H9 (cell line): ENCODE measurements around the gene TCEA2. TPM values are rescaled to one million over a fixed set of nuclear protein-coding genes. Genes with fewer than 3 reads are reported as not detected.

Source experiments
- DNase-seq: peaks from one replicate; pipeline ENCODE4 v3.0.0-alpha.2; 2017
- H2AFZ ChIP-seq: one replicate; pipeline ENCODE4 v1.6.1; 2013; ENCODE audit warnings: mild to moderate bottlenecking, low read length, control low read depth, moderate library complexity
- H2AK5ac ChIP-seq: 2 replicates; pipeline ENCODE4 v1.6.1; 2013; ENCODE audit warnings: low read length, control low read depth, mixed read lengths; ENCODE audit not compliant: insufficient read length
- H2BK120ac ChIP-seq: one replicate; pipeline ENCODE4 v1.6.1; 2013; ENCODE audit warnings: low read depth, mild to moderate bottlenecking, low read length, control low read depth, inconsistent platforms; ENCODE audit not compliant: poor library complexity, severe bottlenecking
- H2BK12ac ChIP-seq: 2 replicates; pipeline ENCODE4 v1.6.1; 2013; ENCODE audit warnings: low read length, control low read depth, mixed read lengths, low read depth; ENCODE audit not compliant: insufficient read length
- H2BK15ac ChIP-seq: 2 replicates; pipeline ENCODE4 v1.6.1; 2013; ENCODE audit warnings: low read depth, low read length, control low read depth
- H2BK20ac ChIP-seq: one replicate; pipeline ENCODE4 v1.6.1; 2013; ENCODE audit warnings: low read depth, mild to moderate bottlenecking, low read length, control low read depth, inconsistent platforms; ENCODE audit not compliant: poor library complexity, severe bottlenecking
- H2BK5ac ChIP-seq: 2 replicates; pipeline ENCODE4 v1.6.1; 2013; ENCODE audit warnings: low read length, control low read depth, mixed read lengths; ENCODE audit not compliant: insufficient read length
- H3K14ac ChIP-seq: 2 replicates; pipeline ENCODE4 v1.6.1; 2013; ENCODE audit warnings: low read length, control low read depth; ENCODE audit not compliant: insufficient read depth
- H3K18ac ChIP-seq: 2 replicates; pipeline ENCODE4 v1.6.1; 2013; ENCODE audit warnings: low read depth, mild to moderate bottlenecking, mixed read lengths, low read length, control low read depth; ENCODE audit not compliant: insufficient read length
- H3K23ac ChIP-seq: 2 replicates; pipeline ENCODE4 v1.6.1; 2013; ENCODE audit warnings: low read length, control low read depth, mixed read lengths, low read depth; ENCODE audit not compliant: insufficient read length
- H3K23me2 ChIP-seq: 2 replicates; pipeline ENCODE4 v1.6.1; 2013; ENCODE audit warnings: low read depth, mild to moderate bottlenecking, mixed read lengths, low read length, control low read depth; ENCODE audit not compliant: insufficient read length, poor library complexity, severe bottlenecking
- H3K27ac ChIP-seq: 2 replicates; pipeline ENCODE4 v1.5.1; 2013; ENCODE audit warnings: low read length, control low read depth, mixed read lengths, low read depth; ENCODE audit not compliant: insufficient read length
- H3K27me3 ChIP-seq: 2 replicates; pipeline ENCODE4 v1.6.1; 2013; ENCODE audit warnings: low read length, control low read depth, inconsistent platforms; ENCODE audit not compliant: insufficient read depth
- H3K4ac ChIP-seq: 2 replicates; pipeline ENCODE4 v1.6.1; 2013; ENCODE audit warnings: low read depth, mild to moderate bottlenecking, control low read depth, inconsistent platforms, low read length, moderate library complexity
- H3K4me1 ChIP-seq: 2 replicates; pipeline ENCODE4 v1.6.1; 2013; ENCODE audit warnings: low read length, control low read depth, inconsistent platforms; ENCODE audit not compliant: insufficient read depth
- H3K4me2 ChIP-seq: 2 replicates; pipeline ENCODE4 v1.6.1; 2013; ENCODE audit warnings: low read length, control low read depth, mixed read lengths; ENCODE audit not compliant: insufficient read length, insufficient read depth
- H3K56ac ChIP-seq: 2 replicates; pipeline ENCODE4 v1.6.1; 2013; ENCODE audit warnings: low read depth, mild to moderate bottlenecking, mixed read lengths, low read length, control low read depth; ENCODE audit not compliant: insufficient read length
- H3K79me1 ChIP-seq: 2 replicates; pipeline ENCODE4 v1.6.1; 2013; ENCODE audit warnings: low read depth, mild to moderate bottlenecking, moderate library complexity, low read length, control low read depth, inconsistent platforms; ENCODE audit not compliant: insufficient read depth, poor library complexity, severe bottlenecking
- H3K79me2 ChIP-seq: 2 replicates; pipeline ENCODE4 v1.6.1; 2013; ENCODE audit warnings: low read length, control low read depth, inconsistent platforms; ENCODE audit not compliant: insufficient read depth
- H3K9ac ChIP-seq: 2 replicates; pipeline ENCODE4 v1.6.1; 2013; ENCODE audit warnings: low read length, control low read depth, mixed read lengths; ENCODE audit not compliant: insufficient read length; ENCODE audit errors: extremely low read depth
- H3K9me3 ChIP-seq: one replicate; pipeline ENCODE4 v1.6.1; 2013; ENCODE audit warnings: low read depth, low read length, inconsistent platforms; ENCODE audit not compliant: control insufficient read depth
- H3T11ph ChIP-seq: one replicate; pipeline ENCODE4 v1.6.1; 2013; ENCODE audit warnings: mild to moderate bottlenecking, low read length, control low read depth, inconsistent platforms
- H4K20me1 ChIP-seq: one replicate; pipeline ENCODE4 v1.6.1; 2013; ENCODE audit not compliant: control insufficient read depth, insufficient read length, insufficient read depth
- H4K5ac ChIP-seq: 2 replicates; pipeline ENCODE4 v1.6.1; 2013; ENCODE audit warnings: low read depth, mild to moderate bottlenecking, mixed read lengths, low read length, control low read depth; ENCODE audit not compliant: insufficient read length
- H4K8ac ChIP-seq: replicated peaks from 2 replicates; pipeline ENCODE4 v1.6.1; 2013; ENCODE audit warnings: low read length, control low read depth, mixed read lengths, low read depth; ENCODE audit not compliant: insufficient read length
- H4K91ac ChIP-seq: 2 replicates; pipeline ENCODE4 v1.6.1; 2013; ENCODE audit warnings: low read depth, mild to moderate bottlenecking, moderate library complexity, mixed read lengths, low read length, control low read depth; ENCODE audit not compliant: insufficient read length
- H3K27ac Mint-ChIP-seq, 3 experiments: 2 replicates in 2 of 3; 3 replicates in 1 of 3; pipeline ENCODE4 v1.8.0; 2020 to 2021; ENCODE audit warnings: mixed read lengths in 3 of 3, mild to moderate bottlenecking in 1 of 3, moderate library complexity in 1 of 3
- H3K27me3 Mint-ChIP-seq: 2 replicates; pipeline ENCODE4 v1.8.0; 2021; ENCODE audit warnings: low read depth, mild to moderate bottlenecking, moderate library complexity, mixed read lengths
- H3K36me3 Mint-ChIP-seq, 3 experiments: 2 replicates in 2 of 3; 3 replicates in 1 of 3; pipeline ENCODE4 v1.8.0; 2020 to 2021; ENCODE audit warnings: low read depth in 3 of 3, mixed read lengths in 3 of 3; ENCODE audit not compliant: insufficient read depth in 1 of 3
- H3K4me1 Mint-ChIP-seq, 2 experiments: 2 replicates each; pipeline ENCODE4 v1.8.0; 2020; ENCODE audit warnings: mixed read lengths in 2 of 2
- H3K4me3 Mint-ChIP-seq, 2 experiments: 2 replicates in 1 of 2; 3 replicates in 1 of 2; pipeline ENCODE4 v1.8.0; 2020 to 2021; ENCODE audit warnings: mild to moderate bottlenecking in 2 of 2, mixed read lengths in 2 of 2, moderate library complexity in 1 of 2
- H3K9me3 Mint-ChIP-seq, 2 experiments: 2 replicates in 1 of 2; 3 replicates in 1 of 2; pipeline ENCODE4 v1.8.0; 2020; ENCODE audit warnings: mild to moderate bottlenecking in 2 of 2, mixed read lengths in 2 of 2, moderate library complexity in 1 of 2
- CTCF ChIP-seq: fragments of 200-600 bp; sonication (generic); conservative IDR thresholded peaks from 3 replicates; pipeline ENCODE4 v1.8.0; 2021; ENCODE audit warnings: antibody characterized with exemption, mild to moderate bottlenecking
- WGBS: extraction: QIAGEN DNeasy Blood & Tissue Kit; methylation state at CpG from one replicate; pipeline ENCODE4 v1.1.7; 2013; ENCODE audit warnings: missing lambda C conversion rate, low lambda C conversion rate, mixed read lengths; ENCODE audit not compliant: insufficient read length; ENCODE audit errors: extremely low coverage; 5-methylcytosine and 5-hydroxymethylcytosine counted together
- total RNA-seq: library from RNA; stranded (reverse); gene quantifications from 2 replicates; pipeline ENCODE4 v1.2.1, GENCODE V29; 2021

The TCEA2 gene
- total RNA-seq, 1 experiment from 2014 or later: 51.7 TPM

DNA sequence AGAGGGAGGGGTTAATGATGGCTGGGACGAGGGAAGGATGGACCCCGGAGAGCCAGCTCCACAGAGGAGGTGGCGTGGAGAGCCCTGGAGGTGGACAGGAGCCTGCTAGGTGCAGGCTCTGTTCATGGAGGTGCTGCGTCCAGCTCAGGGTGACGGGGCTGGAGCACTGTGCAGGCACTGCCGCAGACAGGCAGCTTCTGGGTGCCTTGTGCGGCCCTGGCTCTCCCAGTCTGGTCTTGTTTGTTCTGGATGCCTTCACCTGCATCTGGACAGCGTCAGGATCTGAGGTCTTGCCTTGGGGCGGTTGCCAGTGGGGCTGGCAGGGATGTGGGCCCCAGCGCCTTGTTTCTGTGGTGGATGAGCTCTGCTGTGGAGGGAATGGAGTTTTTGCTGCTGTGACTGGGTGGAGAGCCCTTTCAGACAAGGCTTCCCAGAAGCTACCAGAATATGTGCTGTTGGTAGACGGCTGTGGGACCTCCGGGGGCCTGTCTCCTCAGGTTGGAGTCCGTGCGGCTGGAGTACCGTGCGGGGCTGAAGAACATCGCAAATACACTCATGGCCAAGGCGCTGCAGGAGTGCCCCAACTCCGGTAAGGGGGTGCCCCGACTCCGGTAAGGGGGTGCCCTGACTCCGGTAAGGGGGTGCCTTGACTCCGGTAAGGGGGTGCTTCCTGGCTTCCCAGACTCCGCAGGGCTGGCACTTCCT is 34.9 kb upstream of the TCEA2 start:
- no peak overlapping the region for H3K4me3 Mint-ChIP-seq
- H3K4me1 Mint-ChIP-seq: no peaks in the 10 kb centered on the region
- H3K9me3 ChIP-seq: no peaks in the 10 kb centered on the region
- no peaks in the 10 kb centered on the region for H3K27me3 Mint-ChIP-seq
- no peaks in the 10 kb centered on the region for H3K79me2 ChIP-seq
- no peak overlapping the region for H3K18ac ChIP-seq
- no peak overlapping the region for H3K14ac ChIP-seq
- no peaks in the 10 kb centered on the region for H4K20me1 ChIP-seq
- H3K23me2 ChIP-seq: no peaks in the 10 kb centered on the region
- peak overlapping the region in 1 of 3 experiments; percentile 66; a peak in 2 of 7 replicates for H3K27ac Mint-ChIP-seq
- peaks cover 38 to 89% (median 73%) of the 10 kb centered on the region in 3 experiments for H3K36me3 Mint-ChIP-seq
- no peak overlapping the region for H2BK120ac ChIP-seq
- no peak for TF ChIP-seq CTCF
- H3T11ph ChIP-seq: no peak overlapping the region
- H4K91ac ChIP-seq: no peak overlapping the region
- H3K4me2 ChIP-seq: no peak overlapping the region
- no CpG with 5 or more reads among the region's 24 CpGs for WGBS
- H3K9me3 Mint-ChIP-seq: no peaks in the 10 kb centered on the region
- H2BK5ac ChIP-seq: no peak overlapping the region
- H2AFZ ChIP-seq: no peak overlapping the region
- DNase-seq: no peak
- no peak overlapping the region for H3K9ac ChIP-seq
- H2BK12ac ChIP-seq: no peak overlapping the region
- no peak overlapping the region for H4K8ac ChIP-seq
- no peaks in the 10 kb centered on the region for H3K27me3 ChIP-seq
- H2BK15ac ChIP-seq: no peak overlapping the region
- H2AK5ac ChIP-seq: no peak overlapping the region
- no peak overlapping the region for H3K4ac ChIP-seq
- H3K79me1 ChIP-seq: no peaks in the 10 kb centered on the region
- no peak overlapping the region for H3K27ac ChIP-seq
- H3K4me1 ChIP-seq: no peaks in the 10 kb centered on the region
- no peak overlapping the region for H3K23ac ChIP-seq
- H3K56ac ChIP-seq: no peak overlapping the region
- H2BK20ac ChIP-seq: no peak overlapping the region
- no peak overlapping the region for H4K5ac ChIP-seq
